WTC11 (cell line): ENCODE data around the gene TMEM178A. TPM values are rescaled to one million over a fixed set of nuclear protein-coding genes. Genes with fewer than 3 reads are reported as not detected.
A peak's percentile ranks its signal among the peaks of the same experiment; 100 is the strongest.

ENCODE experiments used
- ATAC-seq: fragments of 200-7000 bp; cut with Tn5 transposase; 2 replicates; pipeline ENCODE4 v1.10.0; 2021; ENCODE audit warnings: mild to moderate bottlenecking, moderate library complexity
- CTCF ChIA-PET: fragments of 300-600 bp; sonication (Branson Sonifier 250); formaldehyde crosslinking; loops from one replicate; lab custom pipeline; 2021; ENCODE audit warnings: antibody characterized with exemption; lab: Charles Lee
- POLR2A ChIA-PET: fragments of 350-600 bp; sonication (Branson Sonifier 250); formaldehyde crosslinking; loops from one replicate; lab custom pipeline; 2021; ENCODE audit warnings: antibody characterized with exemption; lab: Charles Lee
- DNase-seq: peaks from one replicate; pipeline ENCODE4 v3.0.0; 2021; ENCODE audit warnings: low spot score
- H3K27ac Mint-ChIP-seq: 2 replicates; pipeline ENCODE4 v1.8.0; 2021; ENCODE audit warnings: mixed read lengths
- H3K27me3 Mint-ChIP-seq: 2 replicates; pipeline ENCODE4 v1.8.0; 2021; ENCODE audit warnings: low read depth, mild to moderate bottlenecking, moderate library complexity, mixed read lengths
- H3K36me3 Mint-ChIP-seq: 2 replicates; pipeline ENCODE4 v1.8.0; 2021; ENCODE audit warnings: mixed read lengths
- H3K4me1 Mint-ChIP-seq: 2 replicates; pipeline ENCODE4 v1.8.0; 2022; ENCODE audit warnings: mixed read lengths
- H3K4me3 Mint-ChIP-seq: 2 replicates; pipeline ENCODE4 v1.8.0; 2021; ENCODE audit warnings: mild to moderate bottlenecking, moderate library complexity, mixed read lengths
- H3K9me3 Mint-ChIP-seq: 2 replicates; pipeline ENCODE4 v1.8.0; 2021; ENCODE audit warnings: mixed read lengths
- ARID4B ChIP-seq: sonication (generic); formaldehyde crosslinking; IDR thresholded peaks from 2 replicates; pipeline ENCODE4 v1.8.0; 2023; ENCODE audit warnings: missing genetic modification reagents, mild to moderate bottlenecking, borderline replicate concordance
- CTCF ChIP-seq: fragments of 200-600 bp; IDR thresholded peaks from 2 replicates; pipeline ENCODE4 v1.8.0; 2022; ENCODE audit warnings: antibody characterized with exemption
- E2F4 ChIP-seq: sonication (generic); formaldehyde crosslinking; IDR thresholded peaks from 2 replicates; pipeline ENCODE4 v1.8.1; 2022; ENCODE audit warnings: low read depth, mild to moderate bottlenecking, moderate library complexity, missing genetic modification reagents, borderline replicate concordance
- E2F5 ChIP-seq: sonication (generic); formaldehyde crosslinking; IDR thresholded peaks from 2 replicates; pipeline ENCODE4 v1.8.1; 2022; ENCODE audit warnings: mild to moderate bottlenecking, moderate library complexity, missing genetic modification reagents
- ELF4 ChIP-seq: sonication (generic); formaldehyde crosslinking; IDR thresholded peaks from 2 replicates; pipeline ENCODE4 v1.8.1; 2022; ENCODE audit warnings: low read depth, mild to moderate bottlenecking, moderate library complexity, missing genetic modification reagents
- EMX1 ChIP-seq: fragments of 250-450 bp; sonication (Bioruptor Pico); IDR thresholded peaks from 2 replicates; pipeline ENCODE4 v1.8.0; 2021; ENCODE audit warnings: mild to moderate bottlenecking
- ESRRA ChIP-seq: sonication (generic); formaldehyde crosslinking; IDR thresholded peaks from 2 replicates; pipeline ENCODE4 v1.8.1; 2022; ENCODE audit warnings: mild to moderate bottlenecking, missing genetic modification reagents, borderline replicate concordance
- FOXK1 ChIP-seq: sonication (generic); formaldehyde crosslinking; IDR thresholded peaks from 2 replicates; pipeline ENCODE4 v1.8.0; 2022; ENCODE audit warnings: mild to moderate bottlenecking, moderate library complexity, missing genetic modification reagents
- FOXP1 ChIP-seq: sonication (generic); formaldehyde crosslinking; IDR thresholded peaks from 2 replicates; pipeline ENCODE4 v1.8.0; 2022; ENCODE audit warnings: missing genetic modification reagents, mild to moderate bottlenecking, moderate library complexity, borderline replicate concordance
- GABPB1 ChIP-seq: sonication (generic); formaldehyde crosslinking; IDR thresholded peaks from 2 replicates; pipeline ENCODE4 v1.8.1; 2023; ENCODE audit warnings: mild to moderate bottlenecking, missing genetic modification reagents
- HMGA2 ChIP-seq: fragments of 250-450 bp; sonication (Bioruptor Pico); IDR thresholded peaks from 2 replicates; pipeline ENCODE4 v1.4.0; 2021; ENCODE audit warnings: mild to moderate bottlenecking, moderate library complexity
- JUN ChIP-seq: sonication (generic); formaldehyde crosslinking; IDR thresholded peaks from 2 replicates; pipeline ENCODE4 v1.8.0; 2023; ENCODE audit warnings: mild to moderate bottlenecking, missing genetic modification reagents
- MAX ChIP-seq: sonication (generic); formaldehyde crosslinking; IDR thresholded peaks from 2 replicates; pipeline ENCODE4 v1.8.0; 2022; ENCODE audit warnings: mild to moderate bottlenecking, missing genetic modification reagents
- NR1H2 ChIP-seq: sonication (generic); formaldehyde crosslinking; IDR thresholded peaks from 2 replicates; pipeline ENCODE4 v1.9.0; 2021; ENCODE audit warnings: mild to moderate bottlenecking, moderate library complexity, missing genetic modification reagents
- NR2C2 ChIP-seq: sonication (generic); formaldehyde crosslinking; IDR thresholded peaks from 2 replicates; pipeline ENCODE4 v1.8.0; 2022; ENCODE audit warnings: mild to moderate bottlenecking, missing genetic modification reagents
- RORB ChIP-seq: fragments of 250-450 bp; sonication (Bioruptor Pico); IDR thresholded peaks from 2 replicates; pipeline ENCODE4 v1.9.0; 2021; ENCODE audit warnings: mild to moderate bottlenecking
- SP1 ChIP-seq: sonication (generic); formaldehyde crosslinking; conservative IDR thresholded peaks from 2 replicates; pipeline ENCODE4 v1.8.1; 2022; ENCODE audit warnings: missing genetic modification reagents
- USF2 ChIP-seq: sonication (generic); formaldehyde crosslinking; IDR thresholded peaks from 2 replicates; pipeline ENCODE4 v1.8.1; 2023; ENCODE audit warnings: mild to moderate bottlenecking, missing genetic modification reagents, moderate library complexity
- ZMAT4 ChIP-seq: fragments of 250-450 bp; sonication (Bioruptor Pico); IDR thresholded peaks from 2 replicates; pipeline ENCODE4 v1.9.0; 2021; ENCODE audit warnings: mild to moderate bottlenecking
- ZNF232 ChIP-seq: sonication (generic); formaldehyde crosslinking; IDR thresholded peaks from 2 replicates; pipeline ENCODE4 v1.8.0; 2022; ENCODE audit warnings: mild to moderate bottlenecking, missing genetic modification reagents
- ZNF416 ChIP-seq: fragments of 250-450 bp; sonication (Bioruptor Pico); IDR thresholded peaks from 2 replicates; pipeline ENCODE4 v1.9.0; 2021; ENCODE audit warnings: mild to moderate bottlenecking, inconsistent platforms
- ZNF512 ChIP-seq: sonication (generic); formaldehyde crosslinking; IDR thresholded peaks from 2 replicates; pipeline ENCODE4 v1.8.1; 2022; ENCODE audit warnings: missing genetic modification reagents, borderline replicate concordance
- ZNF671 ChIP-seq: fragments of 250-450 bp; sonication (Bioruptor Pico); IDR thresholded peaks from 2 replicates; pipeline ENCODE4 v1.8.0; 2021; ENCODE audit warnings: mild to moderate bottlenecking
- total RNA-seq: library from RNA; stranded (reverse); gene quantifications from 3 replicates; pipeline ENCODE4 v1.2.3, GENCODE V29; 2021

The TMEM178A gene
- total RNA-seq, 1 experiment from 2014 or later, result 14.5 TPM

- peaks cover 12% of the 10 kb centered on the region for H3K4me1 Mint-ChIP-seq
- POLR2A ChIA-PET, result no interaction called here
- H3K4me3 Mint-ChIP-seq, result no peak overlapping the region
- ATAC-seq, result no peak
- H3K9me3 Mint-ChIP-seq, result peaks cover 25% of the 10 kb centered on the region
- no peak for TF ChIP-seq NR2C2 (CRISPR knock-in tag)
- no peak for TF ChIP-seq ELF4 (CRISPR knock-in tag)
- no peak for TF ChIP-seq HMGA2 (CRISPR knock-in tag)
- TF ChIP-seq RORB, result no peak
- no peak for TF ChIP-seq E2F4
- no peak for TF ChIP-seq SP1
- no peak for TF ChIP-seq NR1H2 (CRISPR knock-in tag)
- TF ChIP-seq ESRRA (CRISPR knock-in tag), result no peak
- no peak for TF ChIP-seq E2F5 (CRISPR knock-in tag)
- TF ChIP-seq ZNF512 (CRISPR knock-in tag), result no peak
- TF ChIP-seq EMX1 (CRISPR knock-in tag), result no peak
- TF ChIP-seq ARID4B (CRISPR knock-in tag), result no peak
- TF ChIP-seq JUN (CRISPR knock-in tag), result no peak
- no peak for TF ChIP-seq GABPB1
- TF ChIP-seq ZNF671 (CRISPR knock-in tag), result no peak
- no peak for TF ChIP-seq ZMAT4 (CRISPR knock-in tag)
- TF ChIP-seq FOXK1 (CRISPR knock-in tag), result no peak
- TF ChIP-seq, all 79 proteins: peak for 0
- no peak overlapping the region for H3K27ac Mint-ChIP-seq
- DNase-seq, result no peak
- CTCF ChIA-PET, result interaction anchor here (0.9 to 1.2 kb wide), 2 partner anchors 11 to 103 kb away, joined by 3 to 5 read pairs; no protein-coding TSS in a partner anchor
- peaks cover 23% of the 10 kb centered on the region for H3K36me3 Mint-ChIP-seq
- peaks cover 4% of the 10 kb centered on the region; the same call in 1 of the 2 replicates for H3K27me3 Mint-ChIP-seq
Measured at GRCh38 chr2:39696838-39697237, 31.1 kb downstream of the TMEM178A start.

GRCh38 chr2:39697454-39697853 lies 31.7 kb downstream of the TMEM178A start:
- Mint-ChIP-seq H3K36me3 (peaks cover 29% of the 10 kb centered on the region), H3K27ac (peak overlapping the region; percentile 30; the same call in 1 of the 2 replicates), H3K9me3 (peaks cover 31% of the 10 kb centered on the region), H3K4me3 (no peak overlapping the region), H3K4me1 (peaks cover 12% of the 10 kb centered on the region), H3K27me3 (peaks cover 4% of the 10 kb centered on the region; the same call in 1 of the 2 replicates)
- POLR2A ChIA-PET, result no interaction called here
- CTCF ChIA-PET, result interaction anchor here (1.2 kb wide), 1 partner anchor 104 kb away, joined by 5 read pairs; no protein-coding TSS in a partner anchor
- ATAC-seq, result no peak
- no peak for DNase-seq
- no peak for TF ChIP-seq CTCF
- no peak for TF ChIP-seq USF2 (CRISPR knock-in tag)
- TF ChIP-seq ZNF416, result no peak
- TF ChIP-seq HMGA2 (CRISPR knock-in tag), result no peak
- no peak for TF ChIP-seq ZNF232
- no peak for TF ChIP-seq FOXP1 (CRISPR knock-in tag)
- TF ChIP-seq MAX (CRISPR knock-in tag), result no peak
- no peak for TF ChIP-seq NR1H2 (CRISPR knock-in tag)
